ENCODE measurements around the gene ASPA. TPM values are rescaled to one million over a fixed set of nuclear protein-coding genes. Genes with fewer than 3 reads are reported as not detected.

The ASPA gene
- total RNA-seq, 1 donor: not detected

DNA sequence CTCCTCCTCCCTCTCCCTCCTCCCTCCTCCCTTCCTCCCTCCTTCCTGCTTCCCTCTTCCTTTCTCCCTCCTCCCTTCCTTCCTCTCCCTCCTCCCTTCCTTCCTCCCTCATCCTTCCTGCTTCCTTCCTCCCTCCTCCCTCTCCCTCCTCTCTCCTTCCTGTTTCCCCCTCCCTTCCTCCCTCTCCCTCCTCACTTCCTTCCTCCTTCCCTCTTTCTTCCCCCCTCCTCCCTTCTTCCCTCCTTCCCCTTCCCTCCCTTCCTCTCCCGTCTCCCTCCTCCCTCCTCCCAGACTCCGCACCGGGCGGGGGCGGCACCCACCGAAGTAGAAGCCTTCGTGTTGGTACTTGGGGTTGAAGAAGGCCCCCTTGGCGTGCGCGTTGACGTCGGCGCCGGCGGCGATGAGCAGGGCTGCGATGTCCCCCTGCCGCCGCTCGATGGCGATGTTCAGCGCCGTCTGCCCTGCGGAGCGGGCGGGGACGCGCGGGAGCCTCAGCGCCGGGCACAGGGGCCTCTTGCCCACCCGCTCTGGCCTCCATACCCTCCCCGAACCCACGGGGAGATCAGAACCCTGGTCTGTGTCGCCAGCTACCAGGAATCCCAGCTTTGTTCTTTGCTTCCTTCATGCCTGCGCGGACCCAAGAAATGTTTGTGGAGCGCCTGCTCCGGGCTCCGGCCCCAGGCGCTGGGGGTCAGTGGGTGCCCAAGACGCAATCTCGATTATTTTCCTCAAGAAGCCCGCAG is 59.6 kb downstream of the ASPA start:
- no peaks in the 10 kb centered on the region for H3K4me1 ChIP-seq (ENCODE audit: insufficient read depth, low read length)
- no peak overlapping the region for H3K4me3 ChIP-seq (ENCODE audit: low read length)

DNA sequence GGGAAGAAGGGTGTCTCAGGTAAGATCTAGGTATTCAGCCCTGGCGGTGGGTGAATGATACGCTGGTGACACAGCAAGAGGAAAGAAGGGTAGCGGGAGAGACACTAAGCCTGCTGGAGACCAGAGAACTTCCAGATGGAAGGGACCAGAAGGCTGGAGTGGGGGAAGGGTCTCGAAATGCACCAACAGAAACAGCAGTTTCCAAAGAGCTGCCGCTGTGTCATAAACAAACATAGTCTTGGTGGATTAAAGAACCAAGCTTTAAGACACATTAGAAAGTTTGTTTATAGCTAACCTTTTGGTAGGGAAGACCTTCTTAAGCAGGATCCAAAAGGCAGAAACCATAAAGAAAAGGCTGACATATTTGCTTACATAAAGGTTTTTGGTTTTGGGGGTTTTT is 60.9 kb downstream of the ASPA start:
- H3K4me1 ChIP-seq (ENCODE audit: insufficient read depth, low read length): no peaks in the 10 kb centered on the region
- H3K9me3 ChIP-seq (ENCODE audit: low read depth, low read length): no peaks in the 10 kb centered on the region
- no peak overlapping the region for H3K4me3 ChIP-seq (ENCODE audit: low read length)
- H3K27me3 ChIP-seq (ENCODE audit: insufficient read depth, low read length): no peaks in the 10 kb centered on the region

More for the DNA sequence above, 59.6 kb downstream of the ASPA start:
- no peaks in the 10 kb centered on the region for H3K27me3 ChIP-seq (ENCODE audit: insufficient read depth, low read length)
- no peaks in the 10 kb centered on the region for H3K9me3 ChIP-seq (ENCODE audit: low read depth, low read length)

DNA sequence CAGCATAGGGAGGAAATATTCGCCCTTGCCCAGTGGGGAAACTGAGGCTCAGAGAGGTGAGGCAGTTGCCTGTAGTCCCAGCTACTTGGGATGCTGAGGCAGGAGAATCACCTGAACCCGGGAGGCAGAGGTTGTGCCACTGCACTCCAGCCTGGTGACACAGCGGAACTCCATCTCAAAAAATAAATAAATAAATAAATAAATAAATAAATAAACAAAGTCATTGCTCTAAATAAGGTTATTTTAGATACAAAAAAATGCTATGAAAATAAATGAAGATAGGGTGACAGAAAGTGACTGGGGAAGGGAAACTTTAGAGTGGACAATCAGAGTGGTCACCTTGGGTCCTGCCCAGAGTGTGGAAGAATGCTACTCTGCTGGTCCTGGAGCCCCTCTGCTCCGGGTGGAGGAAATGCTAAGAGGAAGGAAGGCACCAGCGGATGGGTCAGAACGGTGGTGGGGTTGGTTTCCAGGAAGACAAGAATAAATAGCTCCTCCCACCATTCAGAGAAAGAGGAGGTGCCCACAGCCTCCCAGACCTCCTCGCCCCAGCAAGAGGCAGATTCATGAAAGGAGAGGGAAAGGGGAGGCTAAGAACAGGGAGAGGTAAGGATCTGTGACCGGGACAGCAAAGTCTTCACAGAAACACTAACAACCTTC is 64.2 kb downstream of the ASPA start:
- no peaks in the 10 kb centered on the region for H3K4me1 ChIP-seq (ENCODE audit: insufficient read depth, low read length)
- no peaks in the 10 kb centered on the region for H3K9me3 ChIP-seq (ENCODE audit: low read depth, low read length)
- H3K4me3 ChIP-seq (ENCODE audit: low read length): no peak overlapping the region
- no peaks in the 10 kb centered on the region for H3K27me3 ChIP-seq (ENCODE audit: insufficient read depth, low read length)

DNA sequence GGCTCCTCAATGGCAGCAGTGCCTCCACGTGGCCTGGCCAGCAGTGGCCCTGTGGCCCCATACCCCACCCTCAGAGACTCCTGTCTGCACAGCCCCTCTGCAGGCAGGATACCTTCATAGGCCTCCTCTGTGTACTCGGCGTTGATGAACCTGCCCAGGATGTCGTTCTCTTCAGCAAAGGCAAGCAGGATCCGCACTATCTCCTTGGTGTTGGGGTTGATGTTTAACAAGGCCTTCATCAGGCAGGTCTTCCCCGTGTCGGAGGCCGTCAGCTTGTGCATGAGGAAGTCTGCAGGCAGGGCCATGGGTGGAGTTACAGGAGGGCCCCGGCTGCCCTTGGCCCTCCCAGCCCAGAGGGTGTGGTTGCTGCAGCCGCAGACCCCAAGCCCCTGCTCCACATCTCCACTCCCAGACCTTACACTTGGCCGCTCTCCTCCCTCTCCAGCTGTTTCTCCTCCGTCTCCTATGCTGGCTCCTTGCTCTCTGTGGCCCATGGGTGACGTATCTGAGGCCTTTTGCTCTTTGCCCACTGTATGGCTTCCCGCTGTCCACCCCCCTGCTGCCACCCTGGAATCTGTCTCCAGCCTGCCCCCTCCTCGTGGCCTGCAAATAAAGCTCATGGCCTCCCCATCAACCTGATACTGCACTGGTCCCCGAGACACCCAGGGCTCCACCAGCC is 66.8 kb downstream of the ASPA start:
- H3K4me1 ChIP-seq (ENCODE audit: insufficient read depth, low read length): no peaks in the 10 kb centered on the region
- no peaks in the 10 kb centered on the region for H3K9me3 ChIP-seq (ENCODE audit: low read depth, low read length)
- H3K4me3 ChIP-seq (ENCODE audit: low read length): no peak overlapping the region
- H3K27me3 ChIP-seq (ENCODE audit: insufficient read depth, low read length): no peaks in the 10 kb centered on the region

DNA sequence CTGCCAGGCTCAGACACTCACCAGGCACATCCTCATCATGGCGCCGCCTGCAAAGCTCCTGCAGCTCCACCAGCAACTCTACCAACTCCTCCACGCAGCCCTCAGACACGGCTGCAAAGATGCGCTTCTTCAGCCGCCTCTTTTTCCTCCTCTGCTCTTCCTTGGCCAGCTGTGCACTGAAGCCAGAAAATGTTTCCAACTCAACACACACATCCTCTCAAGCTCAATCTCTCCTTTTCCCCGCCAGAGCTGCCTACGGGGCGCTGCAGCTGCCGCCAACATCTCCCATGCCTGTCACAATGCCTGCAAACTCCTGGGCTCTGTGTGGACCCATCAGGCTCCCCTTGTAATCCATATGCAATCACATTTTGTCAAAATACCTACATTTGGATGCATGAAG is 67.7 kb downstream of the ASPA start:
- H3K27me3 ChIP-seq (ENCODE audit: insufficient read depth, low read length): no peaks in the 10 kb centered on the region
- H3K4me3 ChIP-seq (ENCODE audit: low read length): no peak overlapping the region
- no peaks in the 10 kb centered on the region for H3K9me3 ChIP-seq (ENCODE audit: low read depth, low read length)
- no peaks in the 10 kb centered on the region for H3K4me1 ChIP-seq (ENCODE audit: insufficient read depth, low read length)

DNA sequence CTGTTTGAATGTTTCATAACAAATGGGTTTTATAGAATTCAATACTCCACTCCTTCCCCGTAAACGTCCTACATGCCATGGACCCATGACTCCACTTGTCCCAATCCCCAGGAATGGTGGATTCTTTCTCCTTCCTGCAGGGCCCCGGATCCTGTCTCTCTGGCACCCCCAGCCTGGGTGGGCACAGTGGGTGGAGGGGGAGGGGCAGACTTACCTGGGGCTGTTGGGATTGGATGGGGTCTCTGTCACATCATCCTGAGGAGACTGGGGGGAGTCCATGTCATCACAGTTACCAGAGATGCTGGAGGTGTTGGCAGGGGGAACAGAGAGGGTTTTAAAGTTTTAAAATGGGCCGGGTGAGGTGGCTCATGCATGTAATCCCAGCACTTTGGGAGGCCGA is 68.6 kb downstream of the ASPA start:
- Histone ChIP-seq H3K9me3 (ENCODE audit: low read depth, low read length) (no peaks in the 10 kb centered on the region), H3K4me1 (ENCODE audit: insufficient read depth, low read length) (no peaks in the 10 kb centered on the region), H3K27me3 (ENCODE audit: insufficient read depth, low read length) (no peaks in the 10 kb centered on the region), H3K4me3 (ENCODE audit: low read length) (no peak overlapping the region)

DNA sequence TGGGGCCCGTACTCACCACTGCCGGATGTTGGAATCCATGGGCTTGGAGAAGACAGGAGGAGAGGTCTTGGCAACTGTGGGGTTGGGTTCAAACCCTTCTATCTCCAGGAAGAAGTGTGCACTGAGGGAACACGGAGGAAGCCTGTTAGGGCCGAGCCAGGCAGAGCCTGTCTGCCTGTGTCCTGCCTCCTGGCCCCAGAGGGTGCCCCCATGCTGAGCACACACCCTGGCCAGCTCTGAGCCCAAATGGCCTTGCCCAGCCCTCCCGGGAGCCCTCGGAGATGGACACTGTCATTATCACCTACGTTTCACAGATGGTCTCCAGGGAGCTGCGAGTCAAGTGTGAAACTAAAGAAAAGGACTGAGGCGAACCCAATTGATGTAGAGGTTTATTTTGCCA is 69.4 kb downstream of the ASPA start:
- Histone ChIP-seq H3K9me3 (ENCODE audit: low read depth, low read length) (no peaks in the 10 kb centered on the region), H3K4me1 (ENCODE audit: insufficient read depth, low read length) (no peaks in the 10 kb centered on the region), H3K4me3 (ENCODE audit: low read length) (no peak overlapping the region), H3K27me3 (ENCODE audit: insufficient read depth, low read length) (no peaks in the 10 kb centered on the region)

DNA sequence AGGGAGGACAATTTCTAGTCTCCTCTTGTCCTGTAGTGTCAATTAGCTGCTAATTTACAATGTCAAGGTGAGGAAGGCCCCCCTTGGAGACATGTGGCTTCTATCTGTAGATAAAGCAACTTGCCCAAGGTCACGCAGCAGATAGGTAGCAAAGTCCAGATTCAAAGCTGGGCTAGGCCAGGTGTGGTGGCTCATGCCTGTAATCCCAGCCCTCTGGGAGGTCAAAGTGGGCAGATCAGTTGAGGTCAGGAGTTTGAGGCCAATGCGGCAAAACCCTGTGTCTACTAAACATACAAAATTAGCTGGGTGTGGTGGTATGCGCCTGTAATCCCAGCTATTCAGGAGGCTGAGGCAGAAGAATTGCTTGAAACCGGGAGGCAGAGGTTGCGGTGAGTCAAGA is 70.7 kb downstream of the ASPA start:
- H3K9me3 ChIP-seq (ENCODE audit: low read depth, low read length): no peaks in the 10 kb centered on the region

DNA sequence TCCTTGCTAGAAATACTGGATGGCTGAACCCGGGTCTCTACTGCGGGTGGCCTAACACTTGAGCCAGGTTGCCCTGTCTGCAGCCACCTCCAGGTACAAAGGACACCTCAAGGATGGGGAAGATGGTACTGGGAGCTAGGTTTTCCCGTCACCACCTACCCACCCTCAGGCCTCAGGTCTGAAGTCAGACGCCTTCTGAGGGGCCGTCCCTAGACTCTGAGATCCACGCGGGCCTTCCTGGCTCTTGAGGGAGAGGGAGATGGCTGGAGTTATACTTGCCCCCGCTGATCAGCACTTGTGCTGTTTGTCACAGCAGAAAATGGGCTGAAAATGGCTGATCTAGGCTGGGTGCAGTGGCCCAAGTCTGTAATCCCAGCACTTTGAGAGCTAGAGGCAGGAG is 71.2 kb downstream of the ASPA start:
- Histone ChIP-seq H3K27me3 (ENCODE audit: insufficient read depth, low read length) (no peaks in the 10 kb centered on the region), H3K9me3 (ENCODE audit: low read depth, low read length) (no peaks in the 10 kb centered on the region), H3K4me3 (ENCODE audit: low read length) (no peak overlapping the region), H3K4me1 (ENCODE audit: insufficient read depth, low read length) (no peaks in the 10 kb centered on the region)

More for the DNA sequence above, 70.7 kb downstream of the ASPA start:
- Histone ChIP-seq H3K4me3 (ENCODE audit: low read length) (no peak overlapping the region), H3K27me3 (ENCODE audit: insufficient read depth, low read length) (no peaks in the 10 kb centered on the region), H3K4me1 (ENCODE audit: insufficient read depth, low read length) (no peaks in the 10 kb centered on the region)

DNA sequence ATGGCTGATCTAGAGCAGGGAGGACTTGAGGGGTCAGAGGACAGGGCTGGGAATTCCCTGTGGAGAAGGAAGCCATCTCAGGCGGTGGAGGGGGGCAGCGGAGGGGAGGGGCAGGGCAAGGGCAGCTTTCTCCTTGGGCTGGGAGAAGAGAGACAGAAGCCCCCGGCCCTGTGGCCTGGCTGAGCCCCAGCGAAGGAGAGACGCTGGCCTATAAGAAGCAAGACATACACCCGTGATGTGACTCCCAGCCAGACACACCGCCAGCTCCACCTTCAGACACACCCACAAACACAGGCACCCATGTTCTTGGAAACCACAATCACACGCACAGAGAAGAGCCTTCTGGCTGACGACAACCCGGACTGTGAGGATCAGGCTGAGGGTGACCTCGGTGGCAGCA is 71.8 kb downstream of the ASPA start:
- Histone ChIP-seq H3K9me3 (ENCODE audit: low read depth, low read length) (no peaks in the 10 kb centered on the region), H3K27me3 (ENCODE audit: insufficient read depth, low read length) (no peaks in the 10 kb centered on the region), H3K4me1 (ENCODE audit: insufficient read depth, low read length) (no peaks in the 10 kb centered on the region), H3K4me3 (ENCODE audit: low read length) (no peak overlapping the region)

DNA sequence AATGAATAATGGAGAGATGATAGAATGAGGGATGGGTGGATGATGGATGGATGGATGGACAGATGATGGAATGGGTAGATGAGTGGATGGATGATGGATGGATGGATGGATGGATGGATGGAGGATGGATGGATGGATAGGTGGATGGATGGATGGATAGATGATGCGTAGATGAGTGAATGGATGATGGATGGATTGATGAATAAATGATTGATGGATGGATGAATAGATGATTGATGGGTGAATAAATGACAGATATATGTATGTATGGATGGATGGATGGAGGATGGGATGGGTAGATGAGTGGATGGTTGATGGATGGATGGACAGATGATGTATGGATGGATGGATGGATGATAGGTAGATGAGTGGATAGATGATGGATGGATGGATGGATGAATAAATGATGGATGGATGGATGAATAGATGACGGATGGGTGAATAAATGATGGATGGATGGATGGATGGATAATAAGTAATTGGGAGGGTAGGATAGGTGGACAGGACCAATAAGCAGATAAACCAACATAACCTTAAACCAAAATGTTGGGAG is 73.9 kb downstream of the ASPA start:
- Histone ChIP-seq H3K4me1 (ENCODE audit: insufficient read depth, low read length) (no peaks in the 10 kb centered on the region), H3K4me3 (ENCODE audit: low read length) (no peak overlapping the region), H3K27me3 (ENCODE audit: insufficient read depth, low read length) (no peaks in the 10 kb centered on the region), H3K9me3 (ENCODE audit: low read depth, low read length) (no peaks in the 10 kb centered on the region)

DNA sequence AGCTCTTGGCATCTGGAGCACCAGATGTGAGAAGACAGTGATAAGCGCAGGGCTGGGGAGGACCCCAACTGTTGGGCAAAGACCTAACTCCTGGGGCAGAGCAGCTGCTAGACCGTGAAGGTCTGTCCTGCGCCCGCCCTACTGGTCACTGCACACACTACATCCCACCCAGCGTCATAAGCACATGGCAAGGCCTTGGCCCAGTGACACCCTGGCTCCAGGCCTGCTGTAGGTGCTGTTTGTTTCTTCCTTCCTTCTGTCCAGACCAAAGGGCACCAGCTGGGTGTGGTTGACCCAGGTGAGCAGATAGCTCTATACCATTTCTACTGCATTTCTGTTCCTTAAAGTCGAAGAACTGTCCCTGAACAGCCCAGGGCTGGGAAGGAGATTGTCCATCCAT is 75.4 kb downstream of the ASPA start:
- Histone ChIP-seq H3K27me3 (ENCODE audit: insufficient read depth, low read length) (no peaks in the 10 kb centered on the region), H3K4me3 (ENCODE audit: low read length) (no peak overlapping the region), H3K9me3 (ENCODE audit: low read depth, low read length) (no peaks in the 10 kb centered on the region), H3K4me1 (ENCODE audit: insufficient read depth, low read length) (no peaks in the 10 kb centered on the region)

DNA sequence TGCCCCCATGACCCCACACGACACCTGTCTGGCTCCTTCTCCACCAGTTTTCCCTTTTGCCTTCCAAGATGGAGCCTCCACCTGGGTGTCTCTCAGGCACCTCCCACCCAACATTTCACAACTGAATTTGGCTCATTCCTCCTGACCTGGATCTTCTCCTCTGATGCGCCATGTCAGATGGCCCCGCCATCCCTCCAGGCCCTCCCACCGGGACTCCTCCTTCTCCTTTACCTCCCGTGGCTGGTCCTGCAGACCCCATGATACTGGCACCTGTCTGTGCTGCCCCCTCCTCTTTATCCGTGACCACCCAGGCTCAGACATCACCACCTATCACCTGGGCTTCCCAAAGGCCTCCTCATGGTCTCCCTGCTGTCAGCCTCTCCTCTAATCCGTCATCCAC is 77.1 kb downstream of the ASPA start:
- H3K4me3 ChIP-seq (ENCODE audit: low read length): no peak overlapping the region
- H3K9me3 ChIP-seq (ENCODE audit: low read depth, low read length): no peaks in the 10 kb centered on the region
- no peaks in the 10 kb centered on the region for H3K27me3 ChIP-seq (ENCODE audit: insufficient read depth, low read length)
- H3K4me1 ChIP-seq (ENCODE audit: insufficient read depth, low read length): no peaks in the 10 kb centered on the region

Measured in mononuclear cell (primary cell).